Measurements from ENCODE around the gene COLEC12. TPM values are rescaled to one million over a fixed set of nuclear protein-coding genes. Genes with fewer than 3 reads are reported as not detected.
A peak's percentile ranks its signal among the peaks of the same experiment; 100 is the strongest.

Gene COLEC12
- total and polyA plus RNA-seq, 8 donors = 32.9 to 124 (median 103) TPM

- peak in 1 of 4 donors; percentile 85 for DNase-seq
- Histone ChIP-seq H3K27ac (peak overlapping the region; percentile 24 to 67), H3K4me3 (no peak overlapping the region), H3K9me3 (peaks cover 0 to 4% of the 10 kb centered on the region in 2 donors), H3K36me3 (no peaks in the 10 kb centered on the region), H3K4me1 (peaks cover 0 to 14% of the 10 kb centered on the region in 2 donors), H3K27me3 (no peaks in the 10 kb centered on the region)
- peak; percentile 74 for ATAC-seq
- intact Hi-C loops (cut with DNase I) = no loop called here
- TF ChIP-seq CTCF (IDR thresholded peaks at IDR 0.05) = no peak
Measured at GRCh38 chr18:457140-457519, 43.4 kb downstream of the COLEC12 start.

- TF ChIP-seq CTCF (IDR thresholded peaks at IDR 0.05) = no peak
- ATAC-seq (peak; percentile 61), DNase-seq (peak in 3 of 4 donors; percentile 42 to 88 (median 79))
- Histone ChIP-seq H3K27me3 (no peaks in the 10 kb centered on the region), H3K9me3 (peaks cover 0 to 10% of the 10 kb centered on the region in 2 donors), H3K36me3 (no peaks in the 10 kb centered on the region), H3K4me3 (no peak overlapping the region), H3K27ac (peak overlapping the region; percentile 24 to 67), H3K4me1 (peaks cover 0 to 14% of the 10 kb centered on the region in 2 donors)
- intact Hi-C loops (cut with DNase I) = no loop called here
Measured at GRCh38 chr18:456361-457139, 44.0 kb downstream of the COLEC12 start.

- ATAC-seq (no peak), DNase-seq (no peak)
- Histone ChIP-seq H3K4me1 (peaks cover 5 to 14% of the 10 kb centered on the region in 2 donors), H3K36me3 (no peaks in the 10 kb centered on the region), H3K4me3 (no peak overlapping the region), H3K9me3 (peaks cover 0 to 21% of the 10 kb centered on the region in 2 donors), H3K27ac (no peak overlapping the region), H3K27me3 (no peaks in the 10 kb centered on the region)
- no peak for TF ChIP-seq CTCF (IDR thresholded peaks at IDR 0.05)
- intact Hi-C loops (cut with DNase I) = no loop called here
Measured at GRCh38 chr18:453400-453799, 47.1 kb downstream of the COLEC12 start.

- Histone ChIP-seq H3K4me1 (peaks cover 6 to 15% of the 10 kb centered on the region in 2 donors), H3K9me3 (peaks cover 0 to 21% of the 10 kb centered on the region in 2 donors), H3K27me3 (no peaks in the 10 kb centered on the region), H3K4me3 (no peak overlapping the region), H3K36me3 (no peaks in the 10 kb centered on the region), H3K27ac (no peak overlapping the region)
- intact Hi-C loops (cut with DNase I) = no loop called here
- ATAC-seq (no peak), DNase-seq (no peak)
- TF ChIP-seq CTCF (IDR thresholded peaks at IDR 0.05) = no peak
Measured at GRCh38 chr18:452816-453215, 47.7 kb downstream of the COLEC12 start.

GRCh38 chr18:449374-449773 lies 51.1 kb downstream of the COLEC12 start:
- H3K4me1 ChIP-seq = peaks cover 6 to 13% of the 10 kb centered on the region in 2 donors
- no peak overlapping the region for H3K4me3 ChIP-seq
- DNase-seq (peak in 3 of 4 donors; percentile 17 to 68 (median 61)), ATAC-seq (peak; percentile 88)
- no peaks in the 10 kb centered on the region for H3K27me3 ChIP-seq
- no peaks in the 10 kb centered on the region for H3K36me3 ChIP-seq
- intact Hi-C loops (cut with DNase I) = no loop called here
- TF ChIP-seq CTCF (IDR thresholded peaks at IDR 0.05) = no peak
- peaks cover 0 to 21% of the 10 kb centered on the region in 2 donors for H3K9me3 ChIP-seq
- H3K27ac ChIP-seq = peak overlapping the region; percentile 25 to 47
